HG02870 (cell line): ENCODE results near the gene KCNN3.

Source experiments
- ATAC-seq: cut with Tn5 transposase; IDR thresholded peaks from one replicate; pipeline ENCODE4 v1.9.1; 2021; ENCODE audit warnings: mild to moderate bottlenecking, moderate library complexity; ENCODE audit not compliant: unreplicated experiment

The KCNN3 gene

DNA sequence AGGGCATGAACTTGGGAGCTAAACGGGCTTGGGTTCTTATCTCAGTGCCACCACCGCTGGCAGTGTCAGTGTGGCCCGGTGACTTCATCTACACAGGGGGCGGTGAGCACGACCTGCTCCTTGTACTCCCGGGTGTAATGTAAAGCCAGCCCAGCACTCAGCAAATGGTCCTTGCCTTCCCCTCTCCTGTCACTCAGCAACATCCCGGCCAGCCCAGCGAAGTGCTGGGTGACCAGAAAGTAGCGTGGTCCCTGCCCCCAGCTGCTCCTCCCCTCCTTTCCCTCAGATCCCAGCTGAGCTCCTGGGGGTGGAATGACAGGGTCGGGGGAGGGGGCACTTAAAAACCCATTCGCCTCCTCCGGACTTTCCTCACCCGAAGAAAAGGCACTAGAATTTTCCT lies 7.2 kb downstream of the KCNN3 start:
- no peak for ATAC-seq

- no peak for ATAC-seq
Measured at GRCh38 chr1:154861607-154862094, 8.4 kb downstream of the KCNN3 start.

DNA sequence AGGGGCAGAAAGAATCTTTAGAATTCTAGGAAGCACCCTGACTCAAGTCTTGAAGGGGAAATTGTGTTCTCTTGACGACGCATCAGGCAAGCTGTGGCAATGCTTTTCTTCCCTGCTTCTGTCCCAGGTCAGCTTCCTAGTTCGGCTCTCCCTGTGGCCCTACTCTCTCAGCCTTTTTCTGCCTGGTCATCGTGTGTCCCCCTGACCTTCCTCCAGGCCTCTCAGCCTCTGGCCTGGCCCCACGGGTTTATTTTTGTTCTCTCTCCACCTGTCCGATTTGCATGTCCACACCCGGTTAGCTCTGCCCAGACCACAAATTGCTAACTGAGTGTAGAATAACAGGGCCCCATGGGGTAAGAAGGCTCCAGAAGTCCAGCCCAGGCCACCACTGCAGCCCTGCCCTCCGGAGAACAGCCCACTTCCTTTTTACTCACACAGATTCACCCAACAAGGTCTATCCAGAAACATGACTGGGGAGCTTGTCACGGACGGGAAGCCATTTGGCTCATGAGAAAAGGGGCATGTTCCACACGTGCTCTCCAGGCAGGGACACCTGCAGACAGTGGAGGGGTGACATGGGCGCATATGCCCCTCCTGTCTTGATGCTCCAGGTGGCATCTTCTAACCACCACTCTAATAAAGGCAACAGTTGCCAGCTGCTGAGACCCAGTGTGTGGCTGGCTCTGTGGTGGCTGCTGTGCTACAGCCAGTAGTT lies 9.8 kb downstream of the KCNN3 start:
- peak; percentile 45 for ATAC-seq

DNA sequence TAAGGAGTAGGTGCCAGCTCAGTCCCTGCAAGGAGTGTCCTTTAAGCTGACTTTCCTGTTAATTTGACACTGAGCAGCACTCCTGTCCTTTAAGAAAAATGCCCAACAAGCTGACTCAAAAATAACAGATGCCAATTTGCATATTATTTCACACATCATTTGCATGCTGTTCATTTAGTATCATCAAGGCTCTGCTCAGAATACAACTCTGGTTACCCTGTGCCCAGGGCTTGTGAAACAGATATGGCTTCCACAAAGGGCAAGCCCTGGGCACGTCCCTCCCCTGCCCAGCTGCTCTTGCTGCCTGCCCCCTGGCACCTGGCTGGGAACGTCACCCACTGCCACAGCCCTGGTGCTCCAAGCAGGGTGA lies 10.3 kb downstream of the KCNN3 start:
- peak; percentile 34 for ATAC-seq

DNA sequence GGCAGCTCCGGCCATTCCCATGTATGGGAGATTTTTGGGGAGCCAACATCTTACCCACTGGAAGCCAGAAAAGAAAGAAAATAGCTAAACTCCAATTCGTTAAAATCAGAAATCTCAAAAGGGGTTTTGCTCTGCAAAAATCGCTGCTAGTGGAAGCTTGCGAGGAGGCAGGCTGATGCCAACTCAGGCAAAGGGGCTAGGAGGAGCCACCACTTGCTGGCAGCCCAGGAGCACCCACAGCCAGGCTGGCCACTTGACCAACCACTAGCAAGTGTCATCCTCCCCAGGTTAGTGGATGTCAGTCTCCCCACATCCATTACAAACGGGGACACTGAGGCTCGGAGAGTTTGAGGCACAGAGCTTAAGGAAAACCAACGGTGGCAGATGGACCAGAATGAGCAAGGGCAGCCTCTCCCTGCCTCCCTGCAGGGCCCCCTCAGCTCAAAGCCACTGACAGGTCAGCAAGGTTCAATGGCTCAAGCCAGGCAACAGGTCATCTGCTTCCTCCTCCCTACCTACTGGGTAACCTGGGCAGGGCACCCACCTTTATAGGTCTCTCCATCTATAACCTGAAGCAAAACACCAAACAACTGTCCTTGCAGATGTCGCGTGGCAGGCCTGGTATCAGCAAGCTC lies 10.8 kb downstream of the KCNN3 start:
- ATAC-seq = no peak

GRCh38 chr1:154857441-154858215 lies 12.5 kb downstream of the KCNN3 start:
- no peak for ATAC-seq

DNA sequence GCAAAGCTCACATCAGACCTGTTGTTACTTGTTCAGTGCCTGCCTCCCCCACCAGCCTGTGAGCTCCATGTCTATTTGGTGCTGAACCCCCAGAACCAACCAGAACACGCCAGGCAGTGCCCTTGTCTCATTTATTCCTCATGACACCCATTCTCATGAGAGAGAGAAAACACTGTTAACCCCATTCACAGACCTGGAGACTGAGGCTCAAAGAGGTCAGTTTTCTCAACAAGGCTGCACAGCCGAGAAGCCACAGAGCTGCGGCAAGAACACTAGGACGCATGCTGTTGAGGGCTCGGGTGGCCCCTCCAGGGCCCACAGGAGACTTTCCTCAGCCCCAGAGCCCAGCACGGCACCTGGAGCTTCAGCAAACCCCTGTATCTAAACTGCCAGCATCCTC lies 13.1 kb downstream of the KCNN3 start:
- ATAC-seq = no peak

- no peak for ATAC-seq
Measured at GRCh38 chr1:154856544-154856943, 13.5 kb downstream of the KCNN3 start.

- no peak for ATAC-seq
Measured at GRCh38 chr1:154856049-154856448, 14.0 kb downstream of the KCNN3 start.

GRCh38 chr1:154855186-154855851 lies 14.8 kb downstream of the KCNN3 start:
- no peak for ATAC-seq

DNA sequence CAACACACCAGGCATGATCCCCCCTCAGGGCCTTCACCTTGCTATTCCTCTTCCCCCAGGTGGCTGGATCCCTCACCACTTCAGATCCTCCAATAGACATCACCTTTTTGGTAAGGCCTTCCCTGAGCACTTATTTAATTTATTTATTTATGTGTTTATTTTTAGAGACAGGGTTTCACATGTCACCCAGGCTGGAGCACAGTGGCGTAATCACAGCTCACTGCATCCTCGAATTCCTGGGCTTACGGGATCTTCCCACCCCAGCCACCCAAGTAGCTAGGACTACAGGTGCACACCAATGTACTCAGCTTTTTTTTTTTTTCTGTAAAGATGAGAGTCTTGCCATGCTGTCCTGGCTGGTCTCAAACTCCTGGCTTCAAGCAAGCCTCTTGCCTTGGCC lies 17.2 kb downstream of the KCNN3 start:
- no peak for ATAC-seq

- no peak for ATAC-seq
Measured at GRCh38 chr1:154851392-154852177, 18.5 kb downstream of the KCNN3 start.

DNA sequence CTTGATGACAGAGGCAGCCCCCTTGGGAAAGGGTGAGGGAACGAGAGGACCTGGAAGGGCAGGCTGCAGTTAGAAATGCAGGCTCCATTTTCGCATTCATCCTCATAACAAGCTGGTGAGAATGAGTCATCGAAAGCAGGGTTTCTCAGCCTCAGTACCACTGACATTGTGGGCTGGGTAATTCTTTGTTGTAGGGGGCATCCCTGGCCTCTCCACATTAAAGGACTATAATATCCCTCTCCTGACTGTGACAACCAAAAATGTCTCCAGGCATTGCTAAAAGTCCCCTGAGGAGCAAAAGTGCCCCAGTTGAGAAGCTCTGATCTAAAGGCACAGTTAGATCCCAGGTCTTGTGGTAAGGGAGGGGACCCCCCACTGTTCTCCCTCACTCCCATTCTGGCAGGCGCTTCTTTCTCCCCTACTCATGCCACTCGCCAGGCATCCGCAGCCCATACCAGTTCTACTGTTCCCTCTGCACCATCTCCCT lies 20.4 kb downstream of the KCNN3 start:
- peak; percentile 49 for ATAC-seq

DNA sequence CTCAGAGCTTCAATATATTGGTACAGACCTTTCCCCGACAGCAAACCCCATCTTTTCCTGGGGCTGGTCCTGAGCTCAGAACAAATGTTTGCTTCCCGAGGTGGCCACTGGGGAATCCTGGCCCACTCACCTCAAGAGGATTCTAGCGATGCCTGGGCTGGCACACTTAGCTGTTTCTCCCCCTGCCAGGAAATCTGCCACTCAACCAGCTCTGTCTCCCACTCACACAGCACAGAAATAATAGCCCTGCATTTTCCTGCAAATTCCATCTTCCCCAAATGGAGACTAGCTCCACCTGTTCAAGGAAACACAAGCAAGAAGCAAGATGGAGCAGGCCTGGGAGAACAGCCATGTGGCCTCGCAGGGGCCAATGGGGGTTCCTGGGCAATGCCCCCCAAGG lies 21.1 kb downstream of the KCNN3 start:
- ATAC-seq = no peak

DNA sequence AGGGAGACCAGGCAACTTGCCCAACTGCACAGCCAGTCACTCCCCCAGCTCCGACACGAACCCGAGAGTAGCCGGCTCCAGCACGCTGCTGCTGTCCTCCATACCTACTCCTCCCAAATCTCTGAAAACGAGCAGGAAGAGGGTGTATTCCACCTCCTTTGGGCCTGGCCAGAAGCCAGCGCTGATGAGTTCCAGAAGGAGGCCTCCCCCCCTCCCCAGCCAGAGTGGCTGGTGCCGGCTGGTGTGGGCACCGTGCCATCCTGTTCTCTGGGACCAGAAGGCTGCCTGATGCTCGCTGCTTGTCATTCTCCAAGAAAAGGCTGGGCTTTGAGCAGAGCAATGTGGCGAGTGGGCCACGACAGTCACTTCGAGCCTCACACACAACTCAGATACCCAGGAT lies 22.2 kb downstream of the KCNN3 start:
- no peak for ATAC-seq

GRCh38 chr1:154846565-154847442 lies 23.3 kb downstream of the KCNN3 start:
- no peak for ATAC-seq

DNA sequence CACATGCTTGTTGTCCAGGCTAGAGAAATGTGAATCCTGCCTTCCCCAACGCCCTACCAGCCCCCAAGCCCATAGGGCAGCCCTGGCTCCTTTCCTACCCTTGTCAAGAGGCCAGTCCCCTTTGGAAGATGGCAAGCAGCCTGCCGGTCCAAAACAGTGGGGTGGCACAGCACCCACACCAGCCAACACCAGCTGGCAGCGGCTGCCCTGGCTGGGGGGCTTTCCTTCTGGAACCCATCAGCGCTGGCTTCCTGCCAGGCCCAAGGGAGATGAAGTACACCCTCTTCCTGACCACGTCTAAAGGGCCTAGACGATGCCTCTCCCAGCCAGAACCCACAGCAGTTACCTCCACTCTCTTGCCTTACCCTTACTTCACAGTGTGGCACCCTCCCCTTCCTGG lies 24.2 kb downstream of the KCNN3 start:
- ATAC-seq = no peak

GRCh38 chr1:154845174-154845573 lies 24.9 kb downstream of the KCNN3 start:
- no peak for ATAC-seq

DNA sequence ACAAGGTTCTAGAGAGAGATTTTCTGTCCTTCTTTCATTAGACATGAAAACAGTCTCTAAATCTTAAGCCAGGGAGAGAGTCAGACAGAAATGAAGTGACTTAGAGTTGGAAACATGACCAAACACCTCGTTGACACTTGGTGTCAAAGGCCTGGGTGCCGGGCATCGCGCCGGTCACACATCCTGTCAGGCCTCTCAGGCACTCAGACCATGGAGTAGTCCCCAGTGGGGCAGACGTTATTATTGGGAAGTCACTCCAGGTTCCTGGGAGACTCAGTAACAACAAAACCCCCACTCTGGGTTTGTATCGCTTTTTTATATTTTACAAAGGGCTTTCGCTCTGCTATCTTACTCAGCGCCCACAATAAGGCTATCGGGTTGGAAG lies 25.8 kb downstream of the KCNN3 start:
- no peak for ATAC-seq
